NCI-H2196 (cell line): ENCODE data around the gene LEUTX.

Experiments
- DNase-seq: peaks from one replicate; lab custom pipeline; 2025; ENCODE audit not compliant: unreplicated experiment; lab: John Stamatoyannopoulos, UW

Gene LEUTX

DNA sequence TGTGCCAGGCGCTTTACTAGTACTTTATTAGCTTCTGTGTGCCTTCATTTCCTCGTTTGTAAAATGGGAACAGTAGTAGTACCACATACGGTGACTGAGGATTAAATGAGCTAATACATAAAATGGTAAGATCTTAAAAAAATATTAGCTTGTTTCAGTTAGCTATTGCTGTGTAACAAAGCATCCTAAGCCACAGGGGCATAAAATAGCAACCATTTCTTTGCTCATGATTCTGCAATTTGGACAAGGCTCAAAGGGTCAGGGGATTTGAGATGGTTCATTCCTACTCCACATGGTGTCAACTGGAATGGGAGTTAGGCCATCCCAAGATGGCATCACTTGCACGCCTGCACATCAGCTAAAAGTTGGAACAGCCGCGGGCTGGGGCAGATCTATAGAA, 42.0 kb downstream of the LEUTX start:
- no peak for DNase-seq

DNA sequence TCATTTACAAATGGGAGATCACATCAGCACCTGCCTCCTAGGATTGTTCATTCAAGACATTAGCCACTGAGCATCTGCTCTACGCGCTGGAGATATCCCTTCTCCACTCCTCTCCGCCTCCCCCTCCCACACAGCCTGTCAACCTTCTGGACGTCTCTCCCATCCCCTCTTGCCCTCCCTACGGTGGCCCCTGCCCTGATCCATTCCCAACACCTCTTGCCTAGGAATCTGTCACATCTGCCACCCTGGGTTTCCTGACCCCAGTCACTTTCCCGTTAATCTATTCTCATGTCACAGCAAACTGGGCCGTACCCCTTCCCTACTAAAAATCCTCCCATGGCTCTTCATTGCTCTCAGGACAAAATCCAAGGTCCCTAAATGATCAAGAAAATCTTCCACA, 45.0 kb downstream of the LEUTX start:
- DNase-seq: no peak

DNA sequence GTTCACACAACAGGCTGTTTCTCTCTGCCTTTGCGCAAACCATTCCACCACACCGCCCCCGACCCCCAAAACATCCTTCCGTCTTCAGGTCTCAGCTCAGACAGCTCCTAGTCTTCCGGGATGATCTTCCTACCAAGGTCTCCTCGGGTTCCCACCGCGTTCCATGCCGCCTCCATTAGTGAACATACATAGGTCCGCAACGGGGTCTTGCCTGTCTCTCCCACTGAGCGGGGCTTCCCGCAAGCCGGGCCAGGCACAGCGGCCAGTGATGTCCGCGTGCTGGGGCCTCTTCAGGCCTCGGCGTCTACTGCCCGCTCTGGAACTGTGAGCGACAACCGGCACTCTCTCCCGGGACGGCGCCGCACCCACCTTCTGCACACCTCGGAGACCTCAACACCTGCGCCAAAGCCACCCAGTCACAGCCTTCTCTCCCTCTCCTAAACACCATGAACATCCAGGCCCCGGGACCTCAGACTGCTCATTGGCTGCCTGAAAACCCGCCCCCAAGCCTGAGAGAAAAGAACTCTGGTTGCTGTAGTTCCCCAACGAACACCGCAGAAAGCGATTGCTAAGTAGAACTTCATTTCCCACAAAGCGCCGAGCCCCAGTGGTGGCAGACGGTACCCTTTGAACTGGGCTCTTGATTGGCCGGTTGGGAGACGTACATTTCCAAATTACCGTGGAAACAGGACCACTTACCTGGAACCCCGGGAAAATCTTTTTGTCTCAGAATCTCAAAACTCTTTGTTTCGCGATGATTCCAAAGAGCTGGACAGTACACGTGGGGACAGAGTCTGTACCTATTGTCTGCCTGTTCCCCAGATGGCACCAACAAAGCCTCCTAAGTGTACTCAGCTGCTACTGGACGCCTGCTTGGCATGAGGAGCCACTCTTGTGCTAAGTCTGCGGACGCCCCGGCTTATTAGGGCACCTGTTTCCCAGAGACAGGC, 45.8 kb downstream of the LEUTX start:
- peak; percentile 94 for DNase-seq

DNA sequence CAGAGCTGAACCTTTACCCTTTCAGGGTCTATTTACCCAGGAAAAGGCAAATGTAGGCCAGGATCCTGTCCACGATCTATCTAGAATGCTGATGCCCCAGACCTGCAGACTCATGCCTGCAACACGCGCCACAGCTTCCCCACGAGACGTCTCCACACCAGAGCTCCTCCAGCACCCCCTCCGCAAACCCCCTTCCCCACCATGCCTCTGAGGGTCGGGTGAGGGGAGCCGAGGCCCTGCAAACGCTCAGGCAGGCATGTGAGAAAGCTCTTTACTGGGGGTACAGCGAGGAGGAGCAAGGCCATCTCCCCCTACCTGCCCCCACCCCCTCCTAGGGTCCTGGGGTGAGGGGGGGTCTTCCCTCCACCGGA, 46.4 kb downstream of the LEUTX start:
- DNase-seq: no peak

DNA sequence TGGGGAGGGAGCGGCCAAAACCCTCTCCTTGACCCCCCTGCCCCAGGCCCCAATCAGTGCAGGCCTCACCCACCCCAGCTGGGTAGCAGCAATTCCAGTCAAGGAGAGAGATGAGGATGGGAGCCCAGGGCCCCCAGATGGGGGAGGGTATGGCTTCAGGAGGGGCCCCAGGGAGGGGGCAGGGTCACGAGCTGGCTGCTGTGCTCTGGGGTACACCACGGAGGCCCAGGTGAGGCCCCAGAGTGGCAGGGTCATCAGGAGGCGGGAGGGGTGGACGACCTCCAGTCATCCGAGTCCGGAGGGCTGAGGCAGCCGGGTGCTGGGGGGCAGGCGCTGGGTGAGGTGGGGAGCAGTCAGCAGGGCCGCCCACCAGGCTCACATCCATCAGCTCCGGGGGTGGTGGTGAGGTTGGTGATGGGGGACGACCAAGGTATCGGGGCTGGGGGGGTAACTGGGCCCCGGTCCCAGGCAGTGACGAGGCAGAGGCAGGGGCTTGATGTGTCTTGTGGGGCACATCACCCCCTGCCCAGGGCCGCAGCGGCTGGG, 47.0 kb downstream of the LEUTX start:
- no peak for DNase-seq

DNA sequence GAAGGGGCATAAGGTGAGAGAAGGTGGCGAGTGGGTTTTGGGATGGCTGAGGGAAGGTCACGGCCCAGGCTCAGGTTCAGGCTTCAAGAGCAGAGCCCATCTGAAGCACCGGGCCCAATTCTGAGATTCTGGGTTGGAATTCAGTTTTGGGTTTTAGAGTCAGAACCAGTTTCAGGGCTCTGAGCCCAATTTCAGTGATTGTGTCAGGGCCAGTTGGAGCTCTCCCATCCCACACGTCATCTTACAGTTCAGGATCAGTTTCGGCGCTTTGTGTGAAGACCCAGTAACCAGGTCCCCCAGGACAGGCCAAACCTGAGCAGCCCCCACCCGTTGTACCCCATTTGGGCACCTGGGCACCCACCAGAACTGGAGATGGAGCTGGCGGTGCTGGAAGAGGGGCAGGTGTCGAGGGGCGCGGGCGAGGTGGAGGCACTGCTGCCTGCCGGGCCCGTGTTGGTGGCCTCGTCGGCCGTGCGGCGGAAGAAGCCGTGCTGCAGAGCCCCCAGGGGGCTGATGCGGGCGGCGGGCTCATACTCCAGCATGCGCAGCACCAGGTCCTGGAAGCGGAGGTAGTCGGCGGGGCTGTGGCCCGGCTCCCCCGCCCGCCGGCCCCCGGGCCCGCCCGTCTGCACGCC, 47.8 kb downstream of the LEUTX start:
- DNase-seq: no peak

DNA sequence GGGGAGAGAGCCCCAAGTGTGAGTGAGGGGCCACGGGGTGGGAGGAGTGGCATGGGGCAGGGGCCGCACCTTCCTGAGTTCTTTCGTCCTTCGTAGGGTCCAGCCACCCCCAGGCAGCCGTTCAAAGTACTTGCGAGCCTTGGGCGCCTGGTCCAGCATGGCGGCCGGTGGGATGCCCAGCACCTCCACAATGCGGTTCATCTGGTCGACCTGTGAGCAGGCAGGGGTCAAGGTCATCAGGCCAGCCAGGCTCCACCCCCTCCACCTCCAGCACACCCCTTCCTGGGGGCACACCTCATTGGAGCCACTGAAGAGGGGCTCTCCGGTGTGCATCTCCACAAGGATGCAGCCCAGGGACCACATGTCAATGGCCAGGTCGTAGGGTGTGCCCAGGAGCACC, 48.6 kb downstream of the LEUTX start:
- no peak for DNase-seq

DNA sequence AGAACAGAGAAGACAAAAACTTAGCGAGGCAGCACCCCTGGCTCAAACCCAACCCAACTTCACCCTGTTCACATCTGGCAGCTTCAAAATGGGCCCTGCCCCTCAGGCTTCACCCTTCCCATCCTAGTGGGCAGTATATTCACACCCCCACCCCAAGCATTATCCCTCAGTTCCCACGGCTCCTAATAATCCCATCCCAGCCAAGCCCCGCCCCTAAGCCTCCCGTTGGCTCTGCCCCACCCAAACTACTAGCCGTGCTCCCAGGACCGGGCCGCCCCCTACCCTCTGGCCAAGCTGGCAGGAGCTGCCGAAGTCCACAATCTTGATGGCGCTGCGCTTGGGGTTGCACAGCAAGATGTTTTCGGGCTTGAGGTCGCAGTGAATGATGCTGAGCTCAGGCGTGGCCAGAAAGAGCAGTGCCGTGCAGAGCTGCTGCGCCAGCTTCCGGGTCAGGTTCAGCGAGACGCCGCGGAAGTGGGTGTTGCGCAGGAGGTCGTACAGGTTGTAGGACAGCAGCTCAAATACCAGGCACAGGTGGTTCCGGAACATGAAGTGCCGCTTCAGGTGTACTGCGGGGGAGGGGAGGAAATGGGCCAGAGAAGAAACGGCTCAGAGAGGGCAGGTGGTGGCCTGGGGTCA, 49.5 kb downstream of the LEUTX start:
- peak; percentile 84 for DNase-seq

DNA sequence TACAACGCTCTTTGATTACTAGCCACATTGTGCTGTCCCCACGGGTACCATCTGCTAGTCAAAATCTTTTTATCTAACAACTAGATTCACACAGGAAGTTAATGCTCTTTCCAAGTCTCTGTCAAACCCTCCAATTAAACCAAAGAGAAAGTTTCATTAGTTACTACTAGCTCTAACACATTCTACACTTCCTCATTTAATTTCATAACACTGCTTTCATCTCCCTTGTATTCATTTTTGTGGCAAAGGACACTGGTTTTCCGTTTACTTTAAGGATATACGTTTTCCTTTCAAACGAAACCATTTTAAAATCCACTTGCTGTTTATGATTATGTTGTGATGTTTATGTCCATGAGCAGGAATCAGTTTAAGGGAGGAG, 50.0 kb downstream of the LEUTX start:
- no peak for DNase-seq

DNA sequence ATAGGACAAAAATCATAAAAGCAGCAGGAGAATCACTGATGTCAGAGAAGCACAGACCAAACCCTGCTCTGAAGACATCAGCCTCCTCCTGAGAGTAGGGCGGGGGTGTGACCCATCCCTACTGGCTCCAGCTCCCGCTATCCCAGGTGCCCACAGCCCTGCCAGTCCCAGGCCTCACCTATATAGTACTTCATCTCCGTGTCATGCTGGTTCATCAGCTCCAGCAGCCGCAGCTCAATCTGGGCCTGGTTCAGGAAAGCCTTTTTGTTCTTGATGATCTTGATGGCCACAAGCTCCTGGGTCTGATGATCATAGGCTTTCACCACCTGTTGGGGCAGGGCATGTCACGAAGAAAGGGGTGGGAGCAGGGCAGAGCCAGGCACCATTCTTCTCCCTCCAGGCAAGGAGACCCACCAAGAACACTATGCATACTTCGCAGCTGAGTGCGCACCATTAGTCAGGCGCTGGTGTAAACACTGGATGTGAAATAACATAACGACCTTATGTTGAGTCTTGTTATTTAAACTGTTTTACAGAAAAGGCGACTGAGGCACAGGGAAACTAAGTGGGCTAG, 51.1 kb downstream of the LEUTX start:
- DNase-seq: no peak

DNA sequence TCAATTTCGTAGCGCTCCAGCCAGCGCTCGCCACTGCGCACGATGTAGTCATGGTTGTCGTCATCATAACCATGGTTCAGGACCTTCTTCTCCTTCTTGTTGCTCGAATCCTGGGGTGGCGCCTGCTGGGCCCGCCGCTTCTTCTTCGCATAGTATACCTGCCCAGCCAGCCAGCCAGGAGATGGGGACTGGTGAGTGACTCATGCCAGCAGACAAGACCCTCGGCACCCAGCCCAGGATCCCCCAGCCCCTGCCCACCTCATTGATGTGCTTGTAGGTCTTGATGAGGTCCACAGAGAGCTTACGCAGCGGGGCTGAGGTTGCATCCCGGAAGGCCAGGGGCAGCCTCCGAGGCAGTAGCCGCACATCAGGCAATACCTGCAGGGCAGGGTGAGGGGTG, 51.8 kb downstream of the LEUTX start:
- no peak for DNase-seq

DNA sequence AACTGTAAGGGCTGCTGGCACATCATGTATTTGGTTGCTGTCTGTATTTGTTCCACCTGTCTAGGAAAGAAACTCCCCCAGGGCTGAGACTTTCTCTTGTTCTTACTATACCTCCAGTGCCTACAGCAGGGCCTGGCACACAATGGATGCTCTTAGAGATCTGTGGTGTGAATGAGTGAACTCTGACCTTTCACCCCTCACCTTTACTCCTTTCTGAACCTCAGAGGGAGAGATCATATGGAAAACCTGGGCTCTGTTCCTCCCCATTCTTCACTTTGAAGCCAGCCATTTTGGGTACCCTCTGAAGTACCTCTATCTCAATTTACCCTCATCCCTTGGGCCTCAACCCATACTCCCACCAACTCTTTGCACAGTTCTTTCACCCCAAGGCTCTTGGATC, 52.2 kb downstream of the LEUTX start:
- DNase-seq: no peak

DNA sequence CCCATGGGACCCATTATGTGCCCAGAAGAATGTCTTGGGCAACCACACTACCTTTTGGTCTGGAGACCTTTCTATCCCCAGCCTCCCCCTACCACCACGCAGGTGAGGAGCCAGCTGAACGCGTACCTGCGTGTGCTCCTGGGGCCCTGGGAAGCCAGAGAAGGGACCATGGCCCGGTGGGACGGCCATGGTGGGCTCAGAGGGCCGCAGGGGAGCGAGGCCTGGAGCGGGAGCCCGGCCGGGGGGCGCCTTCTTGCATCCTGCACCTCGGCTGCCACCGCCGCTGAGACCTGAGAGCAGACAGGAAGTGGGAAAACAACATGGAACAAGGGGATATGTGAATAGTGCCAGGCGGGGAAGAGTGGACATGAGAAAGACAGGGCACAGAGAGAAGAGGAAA, 53.0 kb downstream of the LEUTX start:
- DNase-seq: no peak

DNA sequence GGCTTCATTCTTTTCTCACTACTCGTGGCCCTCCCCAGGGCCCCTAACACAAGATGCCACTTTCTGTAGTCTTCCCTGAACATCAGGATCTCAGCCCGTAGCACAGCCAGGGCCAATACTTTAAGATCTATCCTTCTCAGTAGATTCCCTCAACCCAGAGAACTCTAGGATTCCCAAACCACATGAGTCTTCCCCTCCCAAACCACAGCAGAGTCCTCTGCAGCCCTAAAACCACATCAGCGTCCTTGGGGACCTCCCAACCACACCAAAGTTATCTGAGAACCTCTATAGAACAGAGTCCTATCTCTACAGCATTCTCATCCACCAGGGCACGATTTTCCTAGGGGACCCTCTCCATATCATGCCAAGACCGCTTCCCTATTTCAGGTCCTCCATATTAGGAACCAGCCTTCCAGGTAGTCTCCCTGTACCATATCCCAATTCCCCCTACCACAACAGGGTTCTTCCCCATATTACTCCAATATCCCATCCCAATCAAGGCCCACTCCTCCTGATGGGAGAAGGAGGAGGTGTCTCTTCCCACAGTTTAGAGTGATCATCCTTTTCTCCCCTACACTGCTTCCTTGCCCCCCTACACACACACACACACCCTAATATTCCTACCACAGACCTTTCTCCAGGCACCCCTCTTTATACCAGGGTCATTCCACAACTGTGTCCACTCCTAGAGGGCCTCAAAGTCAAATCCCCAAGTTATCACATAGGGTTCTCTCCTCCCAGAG, 53.9 kb downstream of the LEUTX start:
- DNase-seq: no peak

DNA sequence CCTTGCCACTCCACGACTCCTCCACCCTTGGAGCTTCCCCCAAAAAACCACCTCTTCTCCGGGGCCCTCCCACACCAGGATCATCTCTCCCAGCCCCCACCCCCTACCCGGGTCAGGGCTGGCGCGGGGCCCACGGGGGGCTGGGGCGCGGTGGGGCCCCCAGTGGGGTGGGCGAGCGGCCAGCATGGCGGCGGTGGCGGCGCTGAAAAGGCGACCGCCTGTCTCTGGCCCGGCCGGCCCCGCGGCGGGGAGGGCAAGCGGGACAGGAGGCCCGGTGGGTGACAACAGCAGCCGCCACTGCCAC, 54.5 kb downstream of the LEUTX start:
- no peak for DNase-seq

DNA sequence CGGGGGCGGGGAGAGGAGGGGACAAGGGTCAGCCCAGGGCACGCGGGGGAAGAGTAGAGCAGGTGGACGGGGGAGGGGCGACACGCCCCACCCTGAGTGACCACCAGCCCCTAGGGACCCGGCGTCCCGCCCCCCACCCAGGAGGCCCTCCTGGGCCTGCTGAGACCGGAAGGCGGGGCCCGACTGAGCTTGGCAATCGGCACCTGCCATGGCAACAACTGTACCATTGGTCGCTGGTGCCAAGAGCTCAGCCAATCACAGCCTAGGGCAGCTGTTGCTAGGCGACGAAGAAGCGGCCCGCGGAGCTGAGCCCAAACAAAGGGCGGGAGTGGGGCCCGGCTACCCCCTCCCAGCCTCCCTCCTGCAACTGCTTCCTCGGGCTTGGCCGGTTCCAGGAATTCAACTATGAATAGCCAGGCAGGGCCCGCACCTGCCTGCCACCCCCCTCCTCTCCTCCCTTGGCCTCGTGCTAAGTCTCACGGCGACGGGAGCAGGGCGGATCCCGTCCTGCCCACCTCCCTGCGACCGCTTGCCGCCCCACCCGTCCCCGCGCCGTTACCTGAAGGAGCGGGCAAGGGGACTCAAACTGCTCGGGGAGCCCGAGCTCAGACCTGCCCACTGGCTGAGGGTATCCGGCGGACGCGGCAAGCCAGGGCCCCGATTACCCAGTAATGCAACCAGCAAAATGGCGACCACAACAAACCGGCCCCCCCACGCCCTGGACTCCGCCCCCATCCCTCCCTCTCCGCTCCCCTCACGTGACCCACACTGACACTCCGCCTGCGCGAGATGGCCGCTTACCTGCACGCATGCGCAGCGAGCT, 55.0 kb downstream of the LEUTX start, which contains the start of gene DYRK1B:
DYRK1B (minus strand) TSS at position 699 of the 823 bp plus-strand sequence. CDS start 2,295 bp downstream, outside the sequence.
- peak; percentile 97 for DNase-seq

DNA sequence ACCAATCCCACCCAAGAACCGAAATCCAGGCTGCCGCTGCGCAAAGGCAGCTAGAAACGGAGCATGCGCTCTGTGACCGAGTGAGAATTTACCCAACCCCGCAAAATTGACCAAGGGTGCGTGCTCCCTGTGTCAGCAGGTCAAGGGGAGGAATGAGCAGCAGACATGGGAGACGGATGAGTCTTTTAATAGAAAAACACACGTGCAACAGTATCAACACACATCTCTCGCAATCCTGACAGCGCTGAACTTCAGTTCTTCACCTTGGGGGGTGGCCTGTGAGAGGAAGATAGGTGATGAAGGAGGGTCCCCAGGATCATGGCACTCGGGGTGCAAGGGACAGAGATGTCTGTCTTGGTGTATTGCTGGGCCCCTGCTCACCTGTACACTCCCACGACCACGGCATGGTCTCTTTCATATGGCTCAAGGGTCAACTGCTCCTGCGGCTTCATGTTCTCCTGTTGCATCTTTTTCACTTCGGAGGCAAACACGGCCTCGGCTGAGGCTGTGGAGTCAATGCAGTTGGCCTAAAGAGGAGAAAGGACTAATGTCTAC, 55.7 kb downstream of the LEUTX start:
- DNase-seq: no peak
